CD4-positive, alpha-beta T cell (primary cell): ENCODE data around the gene SP140L. TPM values are rescaled to one million over a fixed set of nuclear protein-coding genes. Genes with fewer than 3 reads are reported as not detected.

Experiments used
- ATAC-seq: fragments of 200-7000 bp; cut with Tn5 transposase; one replicate; pipeline ENCODE4 v1.10.0; 2022; ENCODE audit warnings: mild to moderate bottlenecking; ENCODE audit not compliant: poor library complexity
- CTCF ChIA-PET: fragments of 350-600 bp; sonication (Branson Sonifier 250); formaldehyde crosslinking; loops from one replicate; lab custom pipeline; 2021; ENCODE audit warnings: antibody characterized with exemption, inconsistent platforms; lab: Charles Lee
- POLR2A ChIA-PET: fragments of 350-600 bp; sonication (Branson Sonifier 250); formaldehyde crosslinking; loops from one replicate; lab custom pipeline; 2021; ENCODE audit warnings: antibody characterized with exemption, inconsistent platforms; lab: Charles Lee
- DNase-seq, 14 experiments: peaks; one replicate each; pipeline ENCODE4 v3.0.0-alpha.2; 2013 to 2020; ENCODE audit warnings: mixed read lengths in 2 of 14
- H3K27ac ChIP-seq, 2 donors: one replicate each; pipeline versions ENCODE4 v1.5.1 to v1.7.0; 2013; ENCODE audit warnings: low read length in 2 of 2, low read depth in 1 of 2, mild to moderate bottlenecking in 1 of 2
- H3K27me3 ChIP-seq, 2 experiments: 1 replicate in 1 of 2; 2 replicates in 1 of 2; pipeline versions ENCODE4 v1.6.1 to v1.7.0; 2013; ENCODE audit warnings: low read length in 2 of 2, control low read depth in 1 of 2, mild to moderate bottlenecking in 1 of 2, moderate library complexity in 1 of 2; ENCODE audit not compliant: insufficient read depth in 2 of 2, control insufficient read depth in 1 of 2
- H3K36me3 ChIP-seq: one replicate; pipeline ENCODE4 v1.6.1; 2013; ENCODE audit warnings: low read length, control low read depth; ENCODE audit not compliant: insufficient read depth
- H3K4me1 ChIP-seq: one replicate; pipeline ENCODE4 v1.6.1; 2013; ENCODE audit warnings: low read length, control low read depth; ENCODE audit not compliant: insufficient read depth
- H3K4me3 ChIP-seq: one replicate; pipeline ENCODE4 v1.5.1; 2013; ENCODE audit warnings: mild to moderate bottlenecking, low read length, moderate library complexity
- H3K9me3 ChIP-seq, 2 experiments: 1 replicate in 1 of 2; 2 replicates in 1 of 2; pipeline versions ENCODE4 v1.6.1 to v1.7.0; 2013; ENCODE audit warnings: low read length in 2 of 2, mild to moderate bottlenecking in 2 of 2, control low read depth in 1 of 2, moderate library complexity in 1 of 2; ENCODE audit not compliant: control insufficient read depth in 1 of 2, insufficient read depth in 1 of 2
- H3K27ac Mint-ChIP-seq: one replicate; pipeline ENCODE4 v1.8.0; 2020; ENCODE audit warnings: mixed read lengths
- H3K27me3 Mint-ChIP-seq: one replicate; pipeline ENCODE4 v1.8.0; 2021; ENCODE audit warnings: mixed read lengths
- H3K36me3 Mint-ChIP-seq: one replicate; pipeline ENCODE4 v1.8.0; 2021; ENCODE audit warnings: low read depth, mixed read lengths
- H3K4me1 Mint-ChIP-seq: one replicate; pipeline ENCODE4 v1.8.0; 2021; ENCODE audit warnings: low read depth, mixed read lengths
- H3K4me3 Mint-ChIP-seq: one replicate; pipeline ENCODE4 v1.8.0; 2020; ENCODE audit warnings: mild to moderate bottlenecking, mixed read lengths
- H3K9me3 Mint-ChIP-seq: one replicate; pipeline ENCODE4 v1.8.0; 2020; ENCODE audit warnings: mixed read lengths
- intact Hi-C, 2 experiments: fragments of 100-400 bp; cut with DNase I in 1 of 2; cut with micrococcal nuclease in 1 of 2; formaldehyde crosslinking; loops; one replicate each; pipeline versions ENCODE4 v1.15.1 to v1.9.0; 2023 to 2025; cut with DNase I, micrococcal nuclease
- total RNA-seq, 174 experiments: library from RNA in 2 of 174; stranded (reverse) in 2 of 174; gene quantifications; one replicate each; pipeline ENCODE4 v1.2.3 and lab custom pipeline; 2021 to 2026
- TF ChIP-seq, protein P1 (sequence below): fragments of 200-600 bp; IDR thresholded peaks from one replicate; pipeline ENCODE4 v1.8.0; 2022; ENCODE audit warnings: antibody characterized with exemption, mild to moderate bottlenecking

The SP140L gene
- total RNA-seq, 2 experiments from 2014 or later, result 55.3 to 64.1 TPM

DNA sequence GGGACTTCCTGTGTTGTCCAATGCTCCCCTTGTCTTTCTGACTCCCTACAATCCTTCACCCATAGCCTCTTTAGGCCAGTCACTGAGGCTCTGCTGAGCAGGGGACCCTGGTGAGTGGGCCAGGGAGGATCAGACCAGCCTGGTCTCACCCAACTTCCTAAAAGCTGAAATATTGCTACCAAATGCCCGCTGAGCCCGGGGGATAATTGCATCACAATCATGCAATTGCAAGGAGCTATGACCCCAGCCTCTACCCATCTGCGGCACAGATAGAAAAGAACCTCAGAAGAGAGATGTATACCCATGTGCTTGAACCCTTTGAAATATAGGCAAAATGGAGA lies 85.3 kb downstream of the SP140L start:
- TF ChIP-seq, protein P1, sequence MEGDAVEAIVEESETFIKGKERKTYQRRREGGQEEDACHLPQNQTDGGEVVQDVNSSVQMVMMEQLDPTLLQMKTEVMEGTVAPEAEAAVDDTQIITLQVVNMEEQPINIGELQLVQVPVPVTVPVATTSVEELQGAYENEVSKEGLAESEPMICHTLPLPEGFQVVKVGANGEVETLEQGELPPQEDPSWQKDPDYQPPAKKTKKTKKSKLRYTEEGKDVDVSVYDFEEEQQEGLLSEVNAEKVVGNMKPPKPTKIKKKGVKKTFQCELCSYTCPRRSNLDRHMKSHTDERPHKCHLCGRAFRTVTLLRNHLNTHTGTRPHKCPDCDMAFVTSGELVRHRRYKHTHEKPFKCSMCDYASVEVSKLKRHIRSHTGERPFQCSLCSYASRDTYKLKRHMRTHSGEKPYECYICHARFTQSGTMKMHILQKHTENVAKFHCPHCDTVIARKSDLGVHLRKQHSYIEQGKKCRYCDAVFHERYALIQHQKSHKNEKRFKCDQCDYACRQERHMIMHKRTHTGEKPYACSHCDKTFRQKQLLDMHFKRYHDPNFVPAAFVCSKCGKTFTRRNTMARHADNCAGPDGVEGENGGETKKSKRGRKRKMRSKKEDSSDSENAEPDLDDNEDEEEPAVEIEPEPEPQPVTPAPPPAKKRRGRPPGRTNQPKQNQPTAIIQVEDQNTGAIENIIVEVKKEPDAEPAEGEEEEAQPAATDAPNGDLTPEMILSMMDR, result no peak

DNA sequence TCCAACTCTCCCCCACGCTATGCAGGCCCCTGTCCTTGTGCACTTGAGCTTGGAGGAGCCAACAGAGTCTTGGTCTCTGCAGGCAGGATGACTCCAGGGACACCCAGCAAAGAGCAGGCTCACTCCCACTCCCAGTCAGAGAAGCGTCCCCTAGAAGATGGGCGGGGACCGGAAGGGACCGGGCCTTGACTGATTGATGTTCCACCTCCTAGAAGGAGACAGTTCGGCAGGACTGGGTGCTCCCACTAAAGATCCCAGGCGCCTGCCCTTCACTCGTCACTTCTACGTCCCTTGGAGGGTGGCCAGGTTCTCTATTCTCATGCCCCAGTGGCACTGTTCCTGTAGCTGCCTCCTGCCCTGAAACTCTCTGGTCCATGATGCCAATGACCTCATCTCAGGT lies 85.9 kb downstream of the SP140L start:
- Histone ChIP-seq H3K4me1 (peaks cover 68% of the 10 kb centered on the region), H3K27ac (no peak overlapping the region), H3K4me3 (peak overlapping the region; percentile 92), H3K27me3 (no peaks in the 10 kb centered on the region), H3K36me3 (no peaks in the 10 kb centered on the region), H3K9me3 (no peaks in the 10 kb centered on the region)
- Mint-ChIP-seq H3K4me1 (peaks cover 90% of the 10 kb centered on the region), H3K4me3 (peak overlapping the region; percentile 97), H3K36me3 (peaks cover 28% of the 10 kb centered on the region), H3K27ac (peak overlapping the region; percentile 93), H3K9me3 (no peaks in the 10 kb centered on the region), H3K27me3 (no peaks in the 10 kb centered on the region)
- ATAC-seq (no peak), DNase-seq (no peak)
- ChIA-PET CTCF (no interaction called here), POLR2A (interaction anchor here (0.7 to 2.4 kb wide), 3 partner anchors 14 to 194 kb away, joined by 3 to 14 read pairs (median 4); partner anchors contain the start of gene SP110)
- TF ChIP-seq, protein P1, result no peak
- intact Hi-C loops, result loop anchor here (5.0 to 10.0 kb wide), 4 partner anchors 34 to 491 kb away; partner anchors contain the start of genes CAB39 (in 2 of the 2), FBXO36 (in 1 of the 2) and TRIP12 (in 1 of the 2)

More for the DNA sequence above, 85.3 kb downstream of the SP140L start:
- no peaks in the 10 kb centered on the region for H3K36me3 ChIP-seq
- H3K4me3 ChIP-seq, result peak overlapping the region; percentile 92
- intact Hi-C loops, result loop anchor here (5.0 to 10.0 kb wide), 4 partner anchors 35 to 490 kb away; partner anchors contain the start of genes CAB39 (in 2 of the 2), FBXO36 (in 1 of the 2) and TRIP12 (in 1 of the 2)
- H3K27me3 Mint-ChIP-seq, result no peaks in the 10 kb centered on the region
- H3K27me3 ChIP-seq, result no peaks in the 10 kb centered on the region
- no peak for DNase-seq
- H3K4me1 ChIP-seq, result peaks cover 68% of the 10 kb centered on the region
- no peak for ATAC-seq
- CTCF ChIA-PET, result no interaction called here
- peaks cover 24% of the 10 kb centered on the region for H3K36me3 Mint-ChIP-seq
- no peaks in the 10 kb centered on the region for H3K9me3 ChIP-seq
- H3K9me3 Mint-ChIP-seq, result no peaks in the 10 kb centered on the region
- H3K4me1 Mint-ChIP-seq, result peaks cover 90% of the 10 kb centered on the region
- POLR2A ChIA-PET, result interaction anchor here (0.6 to 2.4 kb wide), 8 partner anchors 10 to 548 kb away, joined by 3 to 14 read pairs (median 6); partner anchors contain the start of genes SP110 and SP140L
- peak overlapping the region; percentile 83 to 89 for H3K27ac ChIP-seq
- peak overlapping the region; percentile 93 for H3K27ac Mint-ChIP-seq
- peak overlapping the region; percentile 97 for H3K4me3 Mint-ChIP-seq

DNA sequence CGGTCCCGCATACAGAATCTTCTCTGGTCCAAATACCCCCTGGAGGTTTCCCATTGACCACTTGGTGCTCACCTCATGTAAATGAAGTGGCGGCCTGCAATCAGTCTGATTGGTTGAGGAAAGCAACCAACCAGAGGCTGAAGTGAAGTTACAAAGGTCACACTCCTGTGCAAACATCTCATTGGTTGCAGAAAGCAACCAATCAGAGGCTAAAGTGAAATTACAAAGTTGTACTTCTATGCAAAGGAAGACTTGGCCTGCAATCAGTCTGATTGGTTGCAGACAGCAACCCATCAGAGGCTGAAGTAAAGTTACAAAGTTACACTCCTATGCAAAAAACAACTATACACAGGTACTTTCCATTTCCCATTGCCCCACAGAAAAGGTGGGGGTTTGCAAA lies 86.5 kb downstream of the SP140L start:
- H3K4me3 ChIP-seq, result no peak overlapping the region
- no peak overlapping the region for H3K27ac ChIP-seq
- peak overlapping the region; percentile 93 for H3K27ac Mint-ChIP-seq
- H3K4me3 Mint-ChIP-seq, result peak overlapping the region; percentile 97
- H3K36me3 ChIP-seq, result no peaks in the 10 kb centered on the region
- H3K4me1 ChIP-seq, result peaks cover 69% of the 10 kb centered on the region
- H3K36me3 Mint-ChIP-seq, result peaks cover 34% of the 10 kb centered on the region
- TF ChIP-seq, protein P1, result no peak
- intact Hi-C loops, result loop anchor here (5.0 to 10.0 kb wide), 4 partner anchors 34 to 491 kb away; partner anchors contain the start of genes CAB39 (in 2 of the 2), FBXO36 (in 1 of the 2) and TRIP12 (in 1 of the 2)
- H3K9me3 Mint-ChIP-seq, result no peaks in the 10 kb centered on the region
- ChIA-PET POLR2A (interaction anchor here (1.1 to 1.2 kb wide), 2 partner anchors 15 to 188 kb away, joined by 4 to 5 read pairs; partner anchors contain the start of gene SP140), CTCF (no interaction called here)
- H3K27me3 Mint-ChIP-seq, result no peaks in the 10 kb centered on the region
- H3K9me3 ChIP-seq, result no peaks in the 10 kb centered on the region
- no peaks in the 10 kb centered on the region for H3K27me3 ChIP-seq
- no peak for ATAC-seq
- H3K4me1 Mint-ChIP-seq, result peaks cover 90% of the 10 kb centered on the region
- DNase-seq, result peak in 1 of 14 experiments; percentile 30
